ENCODE data around the gene RAPGEF4.

RAPGEF4 gene

DNA sequence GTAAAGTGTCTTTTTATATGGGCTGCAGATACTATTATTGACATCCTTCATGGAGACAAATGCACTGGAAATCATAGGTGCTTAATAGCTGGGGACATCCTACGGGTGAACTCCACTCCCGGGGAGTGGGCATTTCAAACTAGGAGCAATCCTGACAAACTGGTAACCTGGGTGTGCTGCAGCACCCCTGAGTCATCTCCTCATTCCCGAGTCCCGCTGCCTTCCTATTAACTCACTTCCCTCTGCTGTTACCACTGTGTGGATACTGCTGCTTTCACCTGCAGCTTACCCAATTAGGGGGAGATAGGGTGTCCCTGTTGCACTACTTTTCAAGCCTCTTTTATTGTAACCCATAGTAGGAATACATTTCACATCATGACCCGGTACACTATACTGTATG, 134.2 kb downstream of the RAPGEF4 start:
- DNase-seq: no peak

DNA sequence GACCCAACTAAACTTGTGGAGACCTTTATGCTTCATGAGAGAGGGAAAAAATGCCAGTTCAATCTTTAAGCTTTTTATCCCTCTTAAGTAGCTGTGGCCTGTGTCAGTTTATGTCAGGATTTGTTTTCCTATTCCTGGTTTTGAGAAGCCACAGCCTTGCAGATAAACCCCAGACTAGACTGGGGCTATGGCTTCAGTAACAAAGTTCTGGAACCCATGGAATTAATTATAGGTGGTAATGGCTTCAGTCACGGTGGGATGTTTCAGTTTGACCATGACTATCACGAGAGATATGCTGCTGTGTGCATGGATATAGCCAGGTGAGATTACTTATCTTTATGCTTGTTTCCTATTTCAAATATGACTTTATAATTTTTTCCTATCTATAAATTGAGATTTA, 134.8 kb downstream of the RAPGEF4 start:
- DNase-seq: no peak

DNA sequence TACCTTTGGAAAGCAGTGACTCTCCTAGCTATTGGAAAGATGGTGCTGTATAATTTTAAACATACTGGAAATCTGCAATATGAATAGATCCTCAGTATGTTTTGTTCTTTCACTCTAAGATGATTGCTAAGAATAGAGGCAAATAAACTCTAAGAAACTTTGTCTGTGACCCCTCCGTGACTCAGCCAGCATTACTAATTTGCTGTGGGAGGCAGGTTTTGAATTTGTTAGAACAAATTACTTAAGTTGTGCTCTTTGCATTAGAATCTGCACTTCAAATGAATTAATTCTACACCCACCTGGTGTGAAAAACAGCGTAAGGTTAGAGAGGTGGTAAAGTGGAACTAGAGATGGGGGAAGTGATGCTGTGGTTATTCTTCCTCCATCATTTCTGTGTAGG, 142.2 kb downstream of the RAPGEF4 start:
- no peak for DNase-seq

DNA sequence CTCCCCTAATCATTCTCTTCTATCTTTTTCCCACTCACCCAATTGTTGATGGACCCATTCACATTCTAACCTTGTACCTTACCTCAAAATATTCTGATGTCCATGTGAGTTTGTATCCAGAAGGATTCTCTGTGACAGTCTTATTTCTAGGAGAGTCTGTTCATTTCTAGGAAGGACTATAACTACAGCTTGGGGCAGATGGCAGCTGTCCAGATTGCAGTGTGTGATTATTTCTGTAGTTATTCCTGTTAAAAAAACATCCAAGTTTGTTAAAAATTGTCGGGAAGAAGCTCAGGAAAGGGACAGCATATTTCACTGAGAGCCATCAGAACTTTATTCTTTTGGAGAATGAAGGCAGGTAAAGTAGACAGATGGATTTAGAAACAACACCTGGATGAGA, 142.6 kb downstream of the RAPGEF4 start:
- no peak for DNase-seq

DNA sequence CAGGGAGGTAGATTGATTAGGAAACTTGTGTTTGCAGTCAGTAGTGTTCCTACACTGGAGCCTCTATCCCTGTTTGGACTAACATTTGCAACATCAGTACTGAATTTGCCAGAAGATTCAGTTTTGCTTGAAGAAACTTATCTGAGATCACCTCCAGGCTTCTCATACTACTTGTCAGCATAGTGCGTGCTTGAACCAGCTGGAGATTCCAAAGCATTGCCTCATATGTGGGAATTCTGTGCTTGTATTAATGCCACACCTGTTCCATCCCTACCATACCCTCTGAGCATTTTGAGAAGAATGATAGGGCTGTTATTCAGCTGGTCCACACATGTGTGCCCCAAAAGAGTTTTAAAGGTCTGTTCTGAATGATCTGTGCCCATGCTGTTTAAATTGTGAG, 148.7 kb downstream of the RAPGEF4 start:
- DNase-seq: no peak

DNA sequence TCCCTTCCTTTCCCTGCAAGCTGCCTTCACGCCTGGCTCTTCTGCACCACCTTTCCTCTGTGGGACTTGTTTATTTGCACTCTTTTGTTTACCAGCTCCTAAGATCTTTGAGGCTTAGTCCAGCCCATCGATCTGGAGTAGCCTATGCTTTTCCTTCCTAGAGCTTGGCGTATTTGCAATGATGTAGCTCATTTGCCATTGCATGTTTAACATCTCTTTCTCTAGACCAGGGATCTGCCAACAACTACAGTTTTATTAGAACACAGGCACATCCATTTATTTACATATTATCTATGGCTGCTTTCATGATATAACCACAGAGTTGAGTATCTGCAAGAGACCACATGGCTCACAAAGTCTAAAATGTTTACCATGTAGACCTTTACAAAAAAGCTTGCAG, 150.4 kb downstream of the RAPGEF4 start:
- DNase-seq: no peak

DNA sequence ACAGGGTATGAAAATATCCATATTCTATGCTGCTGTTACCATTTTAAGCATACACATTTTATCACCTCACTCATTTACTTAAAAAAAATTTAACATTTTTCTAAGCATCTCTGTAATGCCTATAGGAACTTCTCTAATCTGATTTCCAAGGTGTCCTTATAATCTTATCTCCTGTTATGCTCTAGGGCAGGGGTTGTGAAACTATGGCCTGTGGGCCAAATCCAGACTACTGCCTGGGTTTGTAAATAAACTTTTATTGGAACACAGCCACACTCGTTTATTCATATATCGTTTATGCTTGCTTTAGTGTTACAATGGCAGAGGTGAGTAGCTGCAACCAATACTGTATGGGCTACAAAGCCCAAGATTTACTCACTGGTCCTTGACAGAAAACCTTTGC, 151.6 kb downstream of the RAPGEF4 start:
- no peak for DNase-seq

DNA sequence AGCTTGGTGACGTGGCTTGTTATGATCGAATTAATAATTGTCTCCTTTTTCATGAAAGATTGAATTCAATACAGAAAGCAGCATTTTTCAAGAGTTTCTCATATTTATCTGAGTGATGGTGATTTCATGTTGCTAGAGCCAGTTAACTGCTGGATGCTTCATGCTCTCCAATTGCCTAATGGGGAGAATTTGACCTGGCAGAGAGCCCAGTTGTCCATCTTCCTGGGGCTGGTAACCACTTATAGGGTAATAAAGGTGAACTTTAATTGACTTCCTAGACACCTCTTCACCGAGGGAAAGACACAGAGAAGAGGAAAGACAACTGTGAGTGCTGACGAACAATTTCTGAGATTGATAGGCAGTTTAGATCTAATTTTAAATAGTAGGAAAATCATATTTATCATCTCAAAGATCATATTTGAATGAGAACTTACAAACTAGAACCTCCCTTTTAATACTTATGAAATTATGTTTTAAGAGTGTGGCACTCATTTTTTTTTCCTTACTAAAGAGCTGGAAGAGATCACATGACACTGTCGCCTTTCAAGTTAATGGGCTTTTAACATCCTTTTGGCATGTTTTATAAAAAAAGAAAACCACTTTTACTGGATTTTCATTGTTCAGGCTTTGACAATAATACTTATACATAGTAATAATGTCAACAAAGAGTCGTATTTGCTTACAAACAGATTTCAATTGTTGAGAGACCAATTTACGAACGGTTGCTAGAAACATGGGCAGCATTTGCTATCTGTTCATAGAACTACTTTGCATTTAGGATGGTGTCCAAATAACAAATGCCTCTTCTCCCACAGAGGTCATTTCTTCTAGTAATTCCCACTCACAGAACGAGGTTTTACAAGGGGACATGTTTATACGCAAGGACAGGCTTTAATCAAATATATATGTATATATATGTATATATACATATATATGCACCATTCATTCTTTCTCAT, 153.3 kb downstream of the RAPGEF4 start:
- DNase-seq: no peak

DNA sequence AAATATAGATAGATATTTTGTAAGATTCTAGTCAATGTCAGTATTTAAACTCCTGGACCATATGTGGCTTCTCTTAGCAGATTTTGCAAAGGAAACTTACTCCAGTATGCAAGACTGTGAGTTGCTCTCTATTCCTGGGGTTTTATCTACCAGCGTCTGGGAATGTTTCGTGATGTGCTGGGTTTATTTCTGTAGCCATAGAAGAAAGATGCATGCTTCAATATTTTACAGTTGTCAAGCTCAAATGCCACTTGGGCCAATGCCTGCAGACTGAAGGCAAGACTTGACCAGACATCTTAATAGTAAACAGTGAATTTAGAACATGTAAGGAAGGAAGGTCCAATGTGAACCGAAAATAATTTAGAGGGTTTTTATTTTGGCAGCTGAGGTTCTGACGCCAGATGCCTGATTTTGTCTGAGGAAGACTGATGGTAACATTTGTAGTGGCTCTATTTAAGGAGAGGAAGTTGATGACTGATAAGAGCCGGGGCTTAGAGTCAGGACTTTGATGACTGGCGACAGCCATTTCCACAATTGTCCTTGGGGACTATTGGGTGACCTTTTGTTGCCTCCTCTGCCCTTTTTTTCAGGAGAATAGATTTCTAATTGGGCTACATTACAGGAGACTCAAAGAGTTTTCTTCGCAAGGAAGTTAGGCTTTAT, 154.3 kb downstream of the RAPGEF4 start:
- no peak for DNase-seq

DNA sequence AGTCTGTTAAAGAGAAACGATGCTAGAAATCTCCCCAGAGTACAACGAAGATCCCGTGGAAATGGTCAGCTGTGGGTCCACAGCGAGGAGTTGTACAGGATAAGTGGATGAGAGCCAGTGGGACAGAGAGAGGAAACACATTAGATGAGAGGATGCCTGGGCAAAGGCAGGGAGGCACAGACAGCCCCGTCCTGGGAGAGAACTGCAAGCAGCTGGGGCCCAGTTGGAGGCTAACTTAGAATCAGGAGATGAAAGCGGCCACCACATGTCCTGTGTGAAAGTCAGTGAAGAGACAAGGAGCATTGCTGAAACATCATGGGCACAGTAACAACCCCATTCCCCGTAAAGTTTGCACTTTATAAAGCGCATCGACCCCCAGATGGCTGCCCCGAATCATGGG, 157.5 kb downstream of the RAPGEF4 start:
- no peak for DNase-seq

DNA sequence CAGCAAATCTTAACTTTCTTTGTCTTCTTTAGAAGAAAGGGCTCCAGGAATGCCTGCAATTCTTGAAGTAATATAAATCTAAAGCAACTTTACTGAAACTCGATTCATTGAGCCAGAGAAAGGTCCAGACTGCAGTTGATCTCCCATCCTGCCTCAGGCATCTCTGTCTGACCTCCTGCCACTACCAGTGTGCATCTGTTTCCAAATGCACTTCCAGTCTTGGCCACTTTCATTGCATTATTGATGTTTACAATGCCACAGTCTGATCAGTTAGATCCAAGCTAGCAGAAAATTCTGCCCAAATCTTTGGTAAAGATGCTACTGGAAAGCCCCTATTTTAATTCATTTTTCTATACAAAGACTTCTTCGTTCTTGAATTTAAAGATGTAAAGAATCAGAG, 158.0 kb downstream of the RAPGEF4 start:
- DNase-seq: no peak

DNA sequence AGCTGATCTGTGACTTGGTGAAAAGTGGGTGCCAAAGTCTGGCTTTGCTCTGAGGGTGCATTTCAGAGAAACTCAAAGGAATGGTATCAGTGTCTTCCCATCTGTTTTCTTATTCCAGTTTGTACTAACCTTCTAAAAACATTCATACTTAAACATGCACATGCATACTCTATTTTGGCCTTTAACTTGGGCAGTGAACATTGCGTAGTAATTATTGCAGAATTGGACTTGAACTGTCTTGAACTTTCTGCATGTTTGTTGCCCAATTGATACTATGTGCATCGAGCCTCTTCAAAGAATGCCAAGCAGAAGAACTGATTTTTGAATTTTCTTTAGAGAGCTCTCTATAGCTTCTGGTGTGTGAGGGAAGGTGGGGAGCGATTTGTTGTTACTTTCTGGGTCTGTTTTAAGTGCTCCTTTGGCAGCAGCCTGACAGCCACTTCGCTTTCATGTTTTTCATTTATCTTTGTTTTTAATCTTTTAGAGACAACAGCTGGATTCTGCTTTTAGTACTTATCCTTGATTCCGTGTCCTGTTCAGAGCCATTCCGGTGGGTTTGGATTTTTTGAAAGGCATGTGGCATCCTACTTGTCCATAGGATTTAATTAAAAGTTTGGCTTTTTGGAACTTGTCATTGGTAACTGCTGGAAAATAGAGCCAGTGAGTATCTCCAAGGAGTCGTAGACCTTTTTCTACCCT, 159.2 kb downstream of the RAPGEF4 start:
- no peak for DNase-seq

DNA sequence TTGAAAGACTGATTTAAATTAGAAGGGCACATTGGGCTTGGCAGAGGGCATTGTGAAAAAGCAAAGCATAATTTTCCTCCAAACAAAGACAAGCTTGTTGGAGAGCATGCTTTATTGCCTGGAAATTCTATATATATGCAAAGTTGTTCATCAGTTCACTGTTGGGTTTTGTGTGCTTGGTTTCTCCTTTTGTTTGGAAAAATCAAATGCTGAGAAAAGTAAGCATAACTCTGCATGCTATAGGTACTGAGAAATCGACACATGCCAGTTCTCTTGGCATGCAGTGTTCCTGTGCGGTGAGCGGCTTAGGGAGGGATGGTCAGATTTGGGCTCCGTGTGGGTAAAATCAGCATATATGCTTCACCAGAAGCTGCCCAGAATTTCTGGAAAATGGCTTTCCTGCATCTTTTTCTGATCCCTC, 161.0 kb downstream of the RAPGEF4 start:
- DNase-seq: no peak

DNA sequence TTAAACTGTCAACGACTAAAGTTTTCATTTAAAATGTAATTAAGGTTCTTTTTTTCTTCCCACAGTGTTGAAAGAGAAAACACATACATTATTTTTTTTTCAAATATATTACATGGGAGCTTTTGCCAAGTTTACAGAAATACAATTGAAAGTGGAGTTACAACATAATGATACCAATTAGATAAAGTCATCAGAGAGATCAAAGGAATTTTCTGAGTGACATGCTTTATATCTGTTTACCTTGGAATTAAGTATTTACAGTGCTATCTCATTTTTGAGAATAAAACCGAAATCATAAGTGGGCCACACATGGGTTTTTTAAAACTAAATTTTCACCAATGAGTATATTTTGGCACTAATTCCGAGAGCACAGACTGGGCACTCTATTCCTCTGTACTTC, 165.2 kb downstream of the RAPGEF4 start:
- DNase-seq: no peak

DNA sequence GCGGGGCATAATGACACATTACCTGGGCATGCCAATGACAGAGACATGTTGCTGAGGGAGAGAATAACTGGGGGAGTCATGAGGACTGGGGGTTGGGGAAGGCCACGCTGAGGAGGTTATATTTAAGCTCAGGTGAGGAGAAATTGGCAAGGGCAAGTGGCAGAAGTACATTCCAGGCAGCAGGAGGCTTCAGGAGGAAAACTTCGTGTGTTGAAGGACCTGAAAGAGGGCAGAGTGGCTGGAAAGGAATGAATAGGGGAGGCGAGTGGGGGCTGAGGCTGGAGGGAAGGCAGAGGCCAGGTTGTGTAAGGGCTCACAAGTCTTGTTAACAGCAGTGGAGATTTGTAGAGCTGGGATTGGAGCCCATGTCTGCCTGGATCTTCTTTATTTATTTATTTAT, 166.3 kb downstream of the RAPGEF4 start:
- no peak for DNase-seq

DNA sequence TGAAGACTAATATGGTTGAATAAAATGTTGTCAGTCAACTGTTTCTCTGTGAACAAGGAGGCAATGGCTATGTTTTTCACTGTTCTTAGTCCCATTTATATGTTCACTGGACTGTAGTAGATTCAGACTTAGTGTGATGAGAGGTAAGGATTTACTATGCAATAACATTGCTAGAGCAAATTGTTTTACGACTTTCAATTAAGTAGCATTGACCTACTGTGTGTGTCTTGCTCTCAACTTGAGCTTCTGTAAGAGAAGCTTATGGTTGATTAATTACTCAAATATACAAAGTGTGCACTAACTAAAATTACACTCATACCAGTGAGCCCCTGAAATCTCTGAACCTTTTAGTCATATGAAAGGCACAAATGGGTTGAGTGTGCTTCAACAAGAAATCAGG, 168.6 kb downstream of the RAPGEF4 start:
- no peak for DNase-seq

DNA sequence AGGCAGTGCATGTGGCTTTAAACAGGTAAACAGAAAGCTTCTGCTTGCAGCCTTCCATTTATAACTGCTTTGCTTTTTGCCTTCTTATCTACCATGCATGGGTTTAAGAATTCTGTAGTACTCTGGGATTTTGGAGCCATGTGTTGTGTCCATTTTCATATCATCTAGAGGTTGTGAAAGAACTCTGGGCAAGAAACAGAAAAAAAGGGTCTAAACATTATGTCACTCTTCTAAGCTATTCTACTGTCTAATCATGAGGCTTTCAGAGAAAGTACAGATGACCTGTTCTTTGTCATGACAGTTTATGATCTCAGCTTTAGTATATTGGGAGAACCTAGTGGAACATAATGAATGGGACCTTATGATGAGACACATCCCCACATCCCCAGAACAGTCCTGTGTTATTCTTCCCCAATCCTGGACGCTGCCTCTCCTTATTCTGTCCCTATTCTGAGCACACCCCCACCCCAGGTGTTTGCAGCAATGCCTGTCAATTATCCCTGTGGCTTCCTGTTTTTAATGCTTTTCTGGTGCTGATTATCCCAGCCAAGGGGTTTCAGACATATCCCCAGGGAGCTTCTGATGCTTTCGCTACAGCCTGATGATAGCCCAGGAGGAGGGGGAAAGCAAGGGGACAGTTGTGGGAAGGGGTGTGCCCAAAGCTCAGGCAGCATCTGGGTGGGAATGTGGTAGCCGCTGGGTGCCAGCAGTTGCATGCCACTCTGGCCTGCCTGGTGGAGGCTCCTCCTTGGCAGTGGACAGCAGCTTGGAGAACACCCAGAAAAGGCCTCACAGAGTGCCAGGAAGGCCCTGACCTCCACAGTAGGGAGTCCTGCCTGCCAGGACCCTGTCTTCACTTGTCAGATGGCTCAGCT, 170.5 kb downstream of the RAPGEF4 start:
- no peak for DNase-seq

DNA sequence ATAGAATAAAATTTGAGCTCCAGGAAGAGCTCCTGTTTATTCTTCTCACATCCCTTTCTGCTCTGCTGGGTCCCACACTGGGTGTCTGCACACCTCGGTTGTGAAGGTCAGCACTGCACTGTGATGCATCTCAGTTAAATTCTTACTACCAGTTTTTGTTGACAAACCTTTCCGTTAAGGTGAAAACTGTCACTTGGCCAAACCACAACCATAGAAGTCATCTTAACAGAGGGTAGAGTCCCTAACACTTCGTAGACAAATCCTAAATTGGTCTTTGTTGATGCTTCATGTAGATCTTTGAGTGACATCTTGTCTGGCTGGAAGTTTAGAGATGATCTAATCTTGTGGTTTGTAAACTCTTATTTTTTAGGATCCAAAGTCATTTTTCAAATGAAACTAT, 172.6 kb downstream of the RAPGEF4 start:
- DNase-seq: no peak

DNA sequence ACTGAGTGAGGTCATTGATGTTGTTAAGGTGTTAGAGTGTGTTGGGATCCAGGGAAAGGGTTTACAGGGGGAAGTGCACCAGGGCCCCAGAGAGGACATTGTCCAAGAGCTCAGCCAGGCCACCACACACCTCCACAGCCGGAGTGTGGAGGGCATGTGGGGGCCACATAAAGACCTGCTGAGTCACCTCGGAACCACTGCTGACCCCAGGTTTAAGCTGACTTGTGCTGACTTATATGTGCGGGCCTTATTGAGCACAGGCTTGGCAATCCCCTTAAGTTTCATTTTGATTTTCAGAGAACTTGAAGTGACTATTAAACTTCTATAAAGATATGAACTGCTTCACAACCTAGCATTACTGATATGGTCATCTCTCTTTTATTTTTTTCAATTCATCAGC, 173.8 kb downstream of the RAPGEF4 start:
- DNase-seq: no peak

DNA sequence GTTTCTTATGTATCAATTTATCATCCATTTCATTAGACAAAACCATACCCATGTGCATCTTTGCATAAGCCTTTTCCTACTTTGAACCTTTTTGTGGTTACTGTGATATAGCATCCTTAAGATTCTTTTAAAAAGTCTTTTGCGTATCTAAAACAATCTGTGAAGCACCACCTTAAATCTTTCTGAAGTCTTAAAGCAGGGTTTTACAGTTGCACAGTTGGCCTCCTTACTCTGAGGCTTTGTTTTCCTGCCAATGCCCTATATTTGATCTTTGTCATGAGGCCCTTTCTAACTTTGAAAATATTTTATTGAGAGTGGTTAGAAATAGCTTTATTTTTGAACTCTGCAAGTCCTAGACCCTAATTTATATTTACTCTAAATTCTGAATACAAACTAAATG, 176.6 kb downstream of the RAPGEF4 start:
- no peak for DNase-seq

DNA sequence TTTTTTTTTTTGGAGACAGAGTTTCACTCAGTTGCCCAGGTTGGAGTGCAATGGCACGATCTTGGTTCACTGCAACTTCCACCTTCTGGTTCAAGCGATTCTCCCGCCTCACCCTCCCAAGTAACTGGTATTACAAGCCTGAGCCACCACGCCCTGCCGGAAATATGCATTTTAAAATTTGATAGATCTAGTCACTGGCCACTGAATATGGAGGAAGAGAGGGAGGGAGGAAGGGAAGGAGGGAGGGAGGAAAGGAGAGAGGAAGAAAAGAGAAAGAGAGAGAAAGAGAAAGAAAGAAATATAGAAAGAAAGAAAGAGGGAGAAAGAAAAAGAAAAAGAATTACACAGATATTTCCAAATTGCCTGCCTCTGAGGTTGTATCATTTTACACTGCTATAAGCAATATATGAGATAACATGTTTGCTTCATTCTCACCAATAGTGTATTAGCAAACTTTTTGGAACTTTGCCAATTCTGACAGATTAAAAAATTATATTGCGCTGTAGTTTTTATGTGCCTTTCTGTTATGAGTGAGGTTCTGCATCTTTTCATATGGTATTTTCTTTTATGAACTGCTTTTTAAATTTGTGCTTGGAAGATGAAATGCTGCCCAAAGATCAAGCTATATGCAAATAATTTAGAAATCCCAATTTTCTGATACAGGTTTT, 178.8 kb downstream of the RAPGEF4 start:
- no peak for DNase-seq

DNA sequence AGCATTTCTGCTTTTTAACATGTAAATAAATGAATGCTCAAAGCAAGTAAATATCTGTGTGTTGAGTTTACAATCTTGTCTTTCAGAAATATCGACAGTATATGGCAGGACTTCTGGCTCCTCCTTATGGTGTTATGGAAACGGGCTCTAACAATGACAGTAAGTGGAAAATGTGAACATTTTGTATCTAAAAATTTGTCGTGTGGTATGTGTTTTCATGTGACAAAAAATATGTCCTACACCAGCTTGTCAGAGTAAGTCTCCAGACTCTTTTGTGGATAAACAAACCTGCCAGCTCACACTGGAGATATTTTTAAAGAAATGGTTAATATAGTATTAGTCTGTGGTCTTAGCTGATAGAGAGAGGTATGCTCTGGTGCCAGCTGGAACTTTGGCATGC, 182.1 kb downstream of the RAPGEF4 start:
- DNase-seq: no peak

Data from stimulated activated CD4-positive, alpha-beta T cell treated with anti-CD3 and anti-CD28 coated beads, Interleukin-4, amount 100 ng/mL, for 1 hour (primary cell).